Ecto neural progenitor cell (in vitro differentiated cells): Measurements from ENCODE around the gene DSEL.

Experiments
- DNase-seq: peaks from one replicate; pipeline ENCODE4 v3.0.0-alpha.2; 2018; ENCODE audit warnings: low spot score

The DSEL gene

DNA sequence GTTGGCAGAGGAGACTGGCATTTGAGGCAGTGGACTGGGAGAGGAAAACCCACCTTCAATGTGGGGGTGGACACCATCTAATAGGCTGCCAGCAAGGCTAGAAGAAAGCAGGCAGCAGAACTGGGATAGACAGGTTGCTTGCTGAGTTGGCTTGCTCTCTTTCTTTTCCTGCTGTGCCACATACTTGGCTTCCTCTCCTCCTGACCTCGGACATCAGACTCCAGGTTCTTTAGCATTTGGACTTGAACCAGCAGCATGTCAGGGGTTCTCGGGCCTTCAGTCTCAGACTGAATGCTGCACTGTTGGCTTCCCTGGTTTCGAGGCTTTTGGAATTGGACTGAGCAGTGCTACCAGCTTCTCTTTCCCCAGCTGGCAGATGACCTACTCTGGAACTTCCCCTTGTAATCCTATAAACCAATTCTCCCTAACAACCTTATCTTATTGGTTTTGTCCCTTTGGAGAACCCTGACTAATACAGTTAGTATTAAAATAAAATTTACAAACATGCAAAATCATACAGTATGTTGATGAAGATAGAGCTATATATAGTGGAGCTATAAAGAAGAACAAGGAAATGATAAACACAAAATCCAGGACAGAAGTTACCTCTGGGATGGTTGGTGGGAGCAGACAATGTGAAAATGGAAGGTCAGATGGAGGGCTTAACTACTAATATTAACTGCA, 15.9 kb downstream of the DSEL start:
- DNase-seq: no peak

DNA sequence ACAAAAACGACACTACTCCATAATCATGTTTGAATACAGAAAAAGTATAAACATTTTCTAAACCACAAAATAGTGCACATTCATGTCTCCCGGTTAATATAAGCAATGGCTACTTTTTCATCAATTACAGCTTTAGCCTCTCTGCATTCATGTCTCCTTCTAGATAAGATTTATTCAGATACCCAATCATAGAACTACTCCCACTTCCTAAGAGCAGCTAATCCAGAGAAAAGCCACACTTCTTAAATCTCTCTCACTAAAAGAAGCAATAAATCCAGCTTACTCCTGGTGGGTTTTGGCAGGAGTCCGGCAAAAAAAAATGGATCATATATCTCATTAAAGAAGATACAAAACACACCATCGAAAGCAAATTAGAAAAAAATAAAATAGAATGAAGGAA, 20.1 kb downstream of the DSEL start:
- DNase-seq: no peak

DNA sequence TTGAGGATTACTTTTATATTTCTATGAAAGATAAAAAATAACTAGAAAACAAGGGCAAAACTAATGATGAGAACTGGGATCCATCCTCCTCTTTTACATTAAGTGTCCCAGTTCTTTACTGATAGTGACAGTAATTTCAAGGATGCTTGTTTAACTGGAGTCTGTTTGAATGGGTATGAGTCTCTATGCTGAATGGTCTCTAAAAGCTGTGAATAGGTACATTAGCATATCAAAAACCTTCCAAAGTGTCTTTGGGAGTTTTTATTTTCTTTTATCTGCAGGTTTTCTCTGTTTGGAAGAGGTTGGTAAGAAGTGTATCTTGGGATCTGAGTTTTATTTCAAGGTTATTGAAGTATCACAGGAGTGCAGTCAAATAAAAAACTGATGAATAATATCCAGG, 30.0 kb downstream of the DSEL start:
- DNase-seq: no peak

DNA sequence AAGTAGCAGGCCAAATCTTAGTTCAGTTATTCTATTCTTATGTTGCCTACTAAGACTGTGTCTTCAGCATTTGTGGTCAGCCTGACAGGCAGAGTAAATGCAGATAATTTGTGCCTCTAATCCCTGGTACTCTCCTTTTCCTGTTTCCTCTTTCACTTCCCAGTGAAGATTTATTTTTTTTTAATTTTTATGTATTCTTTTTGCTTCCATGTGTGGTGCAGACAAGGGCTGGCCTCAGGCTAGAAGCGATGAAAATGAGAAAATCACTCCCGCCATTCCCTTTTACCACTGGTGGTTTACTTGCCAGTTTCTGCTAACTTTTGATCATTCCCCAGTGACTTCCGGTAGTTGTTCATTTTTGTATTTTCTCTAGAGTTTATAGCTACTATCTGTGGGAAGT, 30.9 kb downstream of the DSEL start:
- DNase-seq: no peak

DNA sequence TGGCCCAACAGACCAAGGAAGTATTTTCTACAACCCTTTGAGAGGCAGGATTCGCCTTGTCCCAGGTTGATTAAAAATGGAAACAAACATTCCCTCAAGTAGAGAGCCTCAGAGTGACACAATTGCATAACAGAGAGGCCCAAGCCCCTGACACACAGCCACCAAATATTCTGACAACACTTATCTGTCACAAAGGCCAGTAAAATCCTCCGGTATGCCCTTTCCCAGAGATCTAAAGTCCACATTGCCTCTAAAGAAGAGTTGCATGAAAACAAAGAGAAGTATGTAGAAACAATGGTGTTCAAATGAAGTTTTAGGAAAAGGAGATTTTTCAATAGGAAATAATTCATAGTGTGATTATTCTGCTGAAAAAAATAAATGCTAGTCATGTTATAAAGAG, 32.1 kb downstream of the DSEL start:
- no peak for DNase-seq

DNA sequence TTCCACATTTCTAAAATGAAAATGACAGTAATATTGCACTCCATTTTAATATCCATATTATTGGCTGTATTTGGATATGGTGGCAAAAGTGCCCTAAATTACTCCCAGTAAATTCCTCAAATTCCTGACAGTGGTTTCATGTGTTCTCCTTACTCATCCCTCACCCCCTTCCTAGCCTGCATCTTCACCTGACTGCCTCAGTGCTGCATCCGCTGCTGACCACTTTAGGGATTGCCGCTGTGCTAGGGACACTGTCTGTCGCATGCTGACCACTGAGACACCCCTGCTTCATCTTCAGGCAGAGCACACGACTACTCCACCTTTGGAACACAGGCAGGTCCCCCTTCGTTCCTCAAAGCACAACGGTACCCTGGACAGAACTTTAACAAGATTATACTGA, 32.6 kb downstream of the DSEL start:
- DNase-seq: no peak

DNA sequence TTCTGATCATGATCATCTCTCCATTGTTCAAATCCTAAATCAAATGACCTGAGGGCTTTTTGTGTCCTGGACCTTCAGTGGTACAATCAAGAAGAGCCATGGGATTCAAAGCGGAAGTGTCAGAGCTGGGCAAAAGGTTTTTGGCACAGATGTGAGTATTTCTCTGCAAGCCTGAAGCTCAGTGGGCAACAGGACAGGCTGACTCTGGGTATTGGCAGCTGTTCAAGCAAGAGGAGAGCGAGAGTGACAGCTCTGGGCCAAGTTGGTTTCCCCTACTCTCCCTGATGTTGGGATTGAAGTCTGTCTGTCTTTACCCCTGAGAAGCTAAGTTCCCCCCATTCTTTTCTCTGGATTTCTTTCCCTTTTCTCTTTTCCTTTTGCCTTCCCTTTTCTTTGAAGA, 33.3 kb downstream of the DSEL start:
- no peak for DNase-seq

DNA sequence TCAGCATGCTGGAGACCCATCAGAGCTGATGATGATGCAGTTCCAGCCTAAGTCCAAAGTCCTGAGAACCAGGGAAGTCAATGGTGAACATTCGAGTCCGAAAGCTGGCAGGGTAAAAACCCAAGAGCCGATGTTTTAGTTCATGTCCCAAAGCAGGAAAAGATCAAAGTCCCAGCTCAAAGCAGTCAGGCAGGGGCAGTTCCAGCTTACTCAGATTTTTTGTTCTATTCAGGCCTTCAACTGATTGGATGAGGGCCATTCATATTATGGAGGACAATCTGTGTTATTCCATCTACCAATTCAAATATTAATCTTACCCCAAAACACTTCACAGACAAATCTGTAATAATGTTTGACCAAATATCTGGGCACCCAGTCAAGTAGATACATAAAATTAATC, 38.3 kb downstream of the DSEL start:
- DNase-seq: no peak

DNA sequence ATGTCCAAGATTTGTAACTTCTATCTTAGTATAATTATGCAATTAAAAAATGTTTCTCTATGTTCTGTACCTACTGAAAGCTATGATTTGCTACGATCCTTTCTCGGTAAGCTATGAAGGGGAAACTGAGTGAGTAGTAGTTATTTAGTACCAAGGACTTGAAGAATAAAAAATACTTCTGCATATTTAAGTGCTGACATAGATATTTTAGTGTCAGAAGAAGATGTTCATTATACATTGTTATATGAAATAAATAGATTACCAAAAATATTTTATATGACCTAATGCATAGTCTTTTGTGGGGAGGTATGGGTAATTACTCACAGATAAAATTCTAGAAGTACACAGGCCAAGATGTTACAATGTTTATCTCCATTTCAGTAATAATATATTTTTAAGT, 39.0 kb downstream of the DSEL start:
- no peak for DNase-seq

DNA sequence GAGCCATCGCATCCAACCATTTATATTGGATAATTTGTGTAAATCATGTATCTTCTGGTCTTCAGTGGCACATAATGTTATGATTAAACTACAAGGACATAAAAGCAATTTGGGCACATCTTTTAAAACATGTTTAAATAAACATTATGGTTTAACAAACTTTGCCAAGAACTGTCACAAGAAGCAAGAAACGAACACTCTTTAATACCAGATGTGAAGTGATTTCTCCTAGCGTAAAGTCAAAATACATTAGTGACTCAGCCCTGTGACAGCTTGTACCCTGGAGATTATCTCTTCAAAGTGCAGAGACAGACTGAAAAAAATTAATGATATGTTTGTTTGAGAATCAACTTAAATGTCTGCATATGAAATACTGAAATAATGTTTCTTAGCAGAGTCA, 39.9 kb downstream of the DSEL start:
- DNase-seq: no peak

DNA sequence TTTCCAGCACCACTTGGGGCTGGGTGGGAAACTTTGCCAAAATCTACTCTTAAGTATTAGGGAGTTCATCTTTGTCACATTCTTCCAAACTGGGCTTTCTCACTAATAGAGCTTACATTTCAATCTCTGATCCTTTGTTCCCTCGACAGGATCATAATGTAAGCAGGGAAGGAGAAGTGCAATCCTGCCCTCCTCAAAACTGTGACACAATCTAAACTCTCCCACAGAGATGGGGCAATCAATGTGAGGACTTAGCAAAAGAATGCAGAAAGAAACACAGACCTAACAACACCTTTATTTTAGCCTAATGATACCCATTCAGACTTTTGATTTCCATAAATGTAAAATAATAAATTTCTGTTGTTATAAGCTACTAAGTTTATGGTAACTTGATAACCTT, 40.8 kb downstream of the DSEL start:
- DNase-seq: no peak

DNA sequence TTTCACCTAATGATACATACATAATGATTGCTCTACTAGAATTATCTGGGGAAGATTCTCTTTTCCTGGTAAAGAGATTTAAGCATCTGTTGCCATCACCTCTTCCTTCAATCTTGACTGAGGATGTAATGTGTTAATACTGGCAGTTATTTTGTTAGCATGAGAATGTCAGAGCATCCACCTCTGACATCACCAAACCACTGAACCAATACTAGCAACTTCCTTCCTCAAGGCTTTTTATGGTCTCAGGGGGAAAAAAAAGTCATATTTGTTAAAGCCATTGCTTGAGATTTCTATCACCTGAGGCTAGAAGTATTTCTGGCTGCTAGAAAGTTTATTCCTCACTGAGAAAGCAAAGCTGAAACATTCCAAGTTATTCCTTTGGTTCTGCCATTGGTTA, 48.5 kb downstream of the DSEL start:
- DNase-seq: no peak

DNA sequence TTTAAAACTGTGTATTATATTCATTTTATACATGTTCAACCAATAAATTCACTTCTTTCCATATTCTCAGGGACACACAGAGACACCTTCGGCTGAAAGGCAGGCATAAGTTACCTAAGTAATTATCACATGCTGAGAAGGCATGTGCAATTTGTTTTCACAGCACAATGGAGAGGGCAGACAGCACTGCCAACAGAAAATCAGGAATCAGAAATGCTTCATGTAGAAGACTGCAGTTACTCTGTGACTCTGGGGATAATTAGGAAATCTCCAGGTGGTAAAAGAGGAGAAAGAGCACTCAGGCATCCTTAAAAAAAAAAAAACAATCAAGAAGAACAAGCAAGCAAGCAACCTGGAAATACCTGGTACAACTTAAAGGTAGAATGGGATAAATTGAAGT, 49.3 kb downstream of the DSEL start:
- DNase-seq: no peak

DNA sequence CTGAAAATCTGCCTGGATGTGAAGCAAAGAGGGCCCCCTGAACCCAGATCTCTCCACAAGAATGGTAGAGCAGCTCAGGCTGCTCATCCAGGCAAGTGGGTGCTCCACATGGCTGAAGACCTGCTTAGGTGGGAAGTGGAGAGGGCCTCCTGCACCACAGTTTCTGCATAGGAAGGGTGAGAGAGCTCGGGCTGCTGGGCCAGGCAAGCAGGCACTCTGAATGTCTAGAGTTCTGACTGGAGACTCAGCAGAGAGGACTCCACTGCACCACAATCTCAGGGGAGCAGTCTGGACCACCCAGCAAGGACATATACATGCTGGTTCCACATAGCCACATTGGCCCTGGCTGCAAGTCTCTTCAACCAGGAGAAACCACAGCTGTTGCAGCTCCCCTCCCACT, 52.0 kb downstream of the DSEL start:
- DNase-seq: no peak

DNA sequence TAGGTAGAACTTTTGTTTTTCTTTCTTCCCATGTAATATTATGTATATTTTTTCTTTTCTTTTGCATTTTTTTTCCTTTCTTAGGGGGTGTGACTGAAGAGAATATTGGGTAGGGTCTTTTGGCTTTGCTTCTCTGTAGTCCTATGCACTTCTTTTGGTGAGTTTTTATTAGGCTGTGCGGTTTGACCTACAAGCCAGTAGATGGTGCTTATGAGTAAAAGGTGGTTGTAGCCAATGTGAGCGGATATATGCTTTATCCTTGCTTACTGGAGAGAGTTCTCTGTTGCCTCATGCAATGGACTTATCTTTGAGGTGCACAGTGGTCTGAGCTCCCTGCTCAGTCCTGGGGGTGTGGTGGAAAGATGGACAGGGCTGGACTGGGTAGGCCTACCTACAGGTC, 52.7 kb downstream of the DSEL start:
- no peak for DNase-seq

DNA sequence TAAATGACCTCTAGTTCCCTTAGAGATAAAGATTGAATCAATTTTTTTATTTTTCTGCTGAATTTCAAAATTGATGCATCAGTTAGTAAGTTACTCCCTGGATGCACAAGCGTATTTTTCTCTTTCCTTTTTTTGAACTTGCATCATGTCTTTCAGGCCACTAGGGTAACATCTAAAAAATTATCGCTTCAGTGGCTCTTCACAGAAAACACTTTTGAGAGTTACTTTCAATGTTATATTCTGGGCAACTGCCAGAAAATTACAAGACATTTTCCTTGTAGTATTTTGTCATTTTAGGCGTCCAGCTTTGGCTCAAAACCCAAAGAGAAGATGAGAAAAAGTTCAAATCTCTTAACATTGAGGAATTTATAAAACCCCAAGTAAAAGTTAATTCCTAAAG, 59.8 kb downstream of the DSEL start:
- DNase-seq: no peak
